PC-9 (cell line): ENCODE results near the gene ABCB9.

Source experiments
- EZH2 ChIP-seq: fragments of 200-600 bp; sonication (generic); IDR thresholded peaks from 2 replicates; pipeline ENCODE4 v1.8.0; 2017; ENCODE audit warnings: antibody characterized with exemption, low read depth
- TF ChIP-seq, protein P1 (sequence below): fragments of 200-600 bp; sonication (generic); conservative IDR thresholded peaks from 2 replicates; pipeline ENCODE4 v1.6.1; 2017; ENCODE audit warnings: mixed run types, antibody characterized with exemption, mild to moderate bottlenecking, moderate library complexity

DNA sequence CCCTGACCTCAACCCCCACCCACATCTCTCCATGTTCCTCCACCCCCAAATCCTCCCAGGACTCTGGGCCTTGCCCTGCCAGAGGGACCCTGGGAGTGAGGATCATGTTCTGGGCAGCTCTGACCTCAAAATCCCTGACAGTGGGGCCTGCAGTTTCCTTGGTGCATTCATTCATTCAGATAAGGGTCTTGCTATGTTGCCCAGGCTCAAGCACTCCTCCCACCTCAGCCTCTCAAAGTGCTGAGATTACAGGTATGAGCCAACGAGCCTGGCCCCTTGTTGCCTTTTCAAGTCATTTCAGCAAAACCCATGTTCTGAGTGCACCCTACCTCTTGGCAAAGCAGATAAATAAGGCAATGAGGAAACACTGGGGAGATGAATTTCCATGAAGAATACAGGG lies 43.8 kb upstream of the ABCB9 start:
- TF ChIP-seq, protein P1, sequence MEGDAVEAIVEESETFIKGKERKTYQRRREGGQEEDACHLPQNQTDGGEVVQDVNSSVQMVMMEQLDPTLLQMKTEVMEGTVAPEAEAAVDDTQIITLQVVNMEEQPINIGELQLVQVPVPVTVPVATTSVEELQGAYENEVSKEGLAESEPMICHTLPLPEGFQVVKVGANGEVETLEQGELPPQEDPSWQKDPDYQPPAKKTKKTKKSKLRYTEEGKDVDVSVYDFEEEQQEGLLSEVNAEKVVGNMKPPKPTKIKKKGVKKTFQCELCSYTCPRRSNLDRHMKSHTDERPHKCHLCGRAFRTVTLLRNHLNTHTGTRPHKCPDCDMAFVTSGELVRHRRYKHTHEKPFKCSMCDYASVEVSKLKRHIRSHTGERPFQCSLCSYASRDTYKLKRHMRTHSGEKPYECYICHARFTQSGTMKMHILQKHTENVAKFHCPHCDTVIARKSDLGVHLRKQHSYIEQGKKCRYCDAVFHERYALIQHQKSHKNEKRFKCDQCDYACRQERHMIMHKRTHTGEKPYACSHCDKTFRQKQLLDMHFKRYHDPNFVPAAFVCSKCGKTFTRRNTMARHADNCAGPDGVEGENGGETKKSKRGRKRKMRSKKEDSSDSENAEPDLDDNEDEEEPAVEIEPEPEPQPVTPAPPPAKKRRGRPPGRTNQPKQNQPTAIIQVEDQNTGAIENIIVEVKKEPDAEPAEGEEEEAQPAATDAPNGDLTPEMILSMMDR = no peak
- no peak for TF ChIP-seq EZH2
